ACC112 (cell line): Measurements from ENCODE around the gene NUDT8.
"Not testable (repeated sequence)": the region's sequence is repeated elsewhere in the genome, so short reads cannot be mapped to it uniquely, and the experiment has no call there.

Experiments
- H2AFZ ChIP-seq: fragments of 200-600 bp; sonication (generic); one replicate; pipeline ENCODE4 v1.6.0; 2017; ENCODE audit warnings: antibody characterized with exemption, low read length; ENCODE audit not compliant: unreplicated experiment
- H3K27ac ChIP-seq: fragments of 200-600 bp; sonication (generic); 2 replicates; pipeline ENCODE4 v1.5.1; 2014; ENCODE audit warnings: low read depth, mild to moderate bottlenecking, antibody characterized with exemption, low read length, moderate library complexity
- H3K27me3 ChIP-seq: fragments of 200-600 bp; sonication (generic); 2 replicates; pipeline ENCODE4 v1.6.1; 2014; ENCODE audit warnings: mild to moderate bottlenecking, antibody characterized with exemption, low read length, moderate library complexity, mixed read lengths; ENCODE audit not compliant: insufficient read depth
- H3K36me3 ChIP-seq: fragments of 200-600 bp; sonication (generic); 2 replicates; pipeline ENCODE4 v1.6.1; 2016; ENCODE audit warnings: mild to moderate bottlenecking, antibody characterized with exemption, low read length, moderate library complexity, mixed read lengths; ENCODE audit not compliant: insufficient read depth
- H3K4me1 ChIP-seq: fragments of 200-600 bp; sonication (generic); one replicate; pipeline ENCODE4 v1.6.1; 2016; ENCODE audit warnings: low read length, mixed read lengths; ENCODE audit not compliant: insufficient read depth, unreplicated experiment, control insufficient read depth
- H3K4me3 ChIP-seq: fragments of 200-600 bp; sonication (generic); 2 replicates; pipeline ENCODE4 v1.5.1; 2014; ENCODE audit warnings: mild to moderate bottlenecking, low read depth, low read length
- H3K79me2 ChIP-seq: fragments of 200-600 bp; sonication (generic); one replicate; pipeline ENCODE4 v1.6.0; 2016; ENCODE audit warnings: low read length; ENCODE audit not compliant: control insufficient read depth, unreplicated experiment, insufficient read depth

NUDT8 gene

DNA sequence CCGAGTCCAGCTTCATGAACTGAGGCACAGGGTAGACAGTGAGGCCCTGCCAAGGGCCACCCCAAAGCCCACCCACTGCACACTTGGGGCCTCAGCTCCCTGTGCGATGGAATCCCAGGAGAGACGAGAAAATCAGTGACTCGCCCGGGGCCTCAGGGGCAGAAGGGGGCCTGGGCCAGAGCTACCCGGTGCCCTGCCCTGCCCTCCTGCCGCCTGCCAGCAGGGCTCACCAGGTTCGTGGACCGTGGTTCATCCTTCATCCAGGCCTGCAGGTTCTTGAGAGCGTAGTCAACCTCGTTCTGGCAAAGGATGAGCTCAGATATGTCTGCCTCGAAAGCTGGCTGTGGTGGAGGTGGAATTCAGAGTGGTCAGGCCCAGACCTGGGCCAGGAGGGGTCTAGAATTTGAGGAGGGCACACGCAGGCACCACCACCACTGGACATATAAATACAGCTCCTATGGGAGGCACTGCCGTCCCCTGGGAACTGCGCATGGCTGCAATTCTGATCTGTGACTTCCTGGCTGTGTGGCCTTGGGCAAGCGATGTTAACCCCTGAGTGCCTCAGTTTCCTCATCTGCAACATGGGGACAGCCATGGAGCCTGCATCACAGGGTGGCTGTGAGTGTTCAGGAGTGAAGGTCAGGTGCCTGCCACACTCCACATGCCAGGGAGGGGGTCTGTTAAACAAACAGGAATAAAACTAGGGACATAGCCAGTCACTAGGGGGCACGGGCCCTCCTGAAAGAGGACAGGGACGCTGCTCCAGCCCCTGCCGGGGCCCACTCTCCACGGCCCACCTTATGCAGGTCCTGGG is 37.1 kb upstream of the NUDT8 start:
- Histone ChIP-seq H3K4me1 (no peaks in the 10 kb centered on the region), H2AFZ (no peak overlapping the region)

GRCh38 chr11:67666303-67666645 is 36.5 kb upstream of the NUDT8 start:
- H3K4me3 ChIP-seq: no peak overlapping the region
- H3K4me1 ChIP-seq: no peaks in the 10 kb centered on the region
- H3K79me2 ChIP-seq: no peaks in the 10 kb centered on the region
- no peaks in the 10 kb centered on the region for H3K27me3 ChIP-seq
- H3K36me3 ChIP-seq: no peaks in the 10 kb centered on the region
- H2AFZ ChIP-seq: no peak overlapping the region
- no peak overlapping the region for H3K27ac ChIP-seq

More for the DNA sequence above, 37.1 kb upstream of the NUDT8 start:
- no peaks in the 10 kb centered on the region for H3K79me2 ChIP-seq
- H3K27me3 ChIP-seq: no peaks in the 10 kb centered on the region
- H3K4me3 ChIP-seq: no peak overlapping the region
- no peaks in the 10 kb centered on the region for H3K36me3 ChIP-seq
- H3K27ac ChIP-seq: no peak overlapping the region

GRCh38 chr11:67665541-67666302 is 36.0 kb upstream of the NUDT8 start:
- Histone ChIP-seq H3K79me2 (no peaks in the 10 kb centered on the region), H3K27me3 (no peaks in the 10 kb centered on the region), H3K4me3 (no peak overlapping the region), H3K27ac (no peak overlapping the region), H3K36me3 (no peaks in the 10 kb centered on the region), H2AFZ (no peak overlapping the region), H3K4me1 (no peaks in the 10 kb centered on the region)

GRCh38 chr11:67664696-67665540 is 35.2 kb upstream of the NUDT8 start:
- no peak overlapping the region for H3K4me3 ChIP-seq
- H3K27me3 ChIP-seq: no peaks in the 10 kb centered on the region
- no peaks in the 10 kb centered on the region for H3K36me3 ChIP-seq
- H3K4me1 ChIP-seq: no peaks in the 10 kb centered on the region
- H2AFZ ChIP-seq: no peak overlapping the region
- H3K79me2 ChIP-seq: no peaks in the 10 kb centered on the region
- H3K27ac ChIP-seq: no peak overlapping the region

DNA sequence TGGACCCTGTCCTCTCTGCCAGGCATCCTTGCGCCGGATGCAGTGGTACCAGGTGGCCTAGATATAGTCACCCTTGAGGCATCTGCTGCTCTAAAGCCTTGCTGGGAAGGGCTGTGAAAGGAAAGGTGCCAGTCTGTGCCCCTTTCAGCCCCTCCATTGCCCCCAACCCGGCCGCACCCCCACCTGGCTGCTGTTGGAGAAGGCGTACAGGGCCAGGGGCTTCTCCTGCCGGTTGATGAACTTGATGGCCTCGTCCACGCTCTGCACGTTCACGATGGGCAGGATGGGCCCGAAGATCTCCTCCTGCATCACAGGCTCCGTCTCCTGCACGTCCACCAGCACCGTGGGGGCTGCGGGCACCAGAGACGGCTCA is 34.5 kb upstream of the NUDT8 start:
- H3K79me2 ChIP-seq: no peaks in the 10 kb centered on the region
- no peak overlapping the region for H3K27ac ChIP-seq
- H3K4me1 ChIP-seq: no peaks in the 10 kb centered on the region
- no peak overlapping the region for H2AFZ ChIP-seq
- no peak overlapping the region for H3K4me3 ChIP-seq
- no peaks in the 10 kb centered on the region for H3K36me3 ChIP-seq
- H3K27me3 ChIP-seq: no peaks in the 10 kb centered on the region

DNA sequence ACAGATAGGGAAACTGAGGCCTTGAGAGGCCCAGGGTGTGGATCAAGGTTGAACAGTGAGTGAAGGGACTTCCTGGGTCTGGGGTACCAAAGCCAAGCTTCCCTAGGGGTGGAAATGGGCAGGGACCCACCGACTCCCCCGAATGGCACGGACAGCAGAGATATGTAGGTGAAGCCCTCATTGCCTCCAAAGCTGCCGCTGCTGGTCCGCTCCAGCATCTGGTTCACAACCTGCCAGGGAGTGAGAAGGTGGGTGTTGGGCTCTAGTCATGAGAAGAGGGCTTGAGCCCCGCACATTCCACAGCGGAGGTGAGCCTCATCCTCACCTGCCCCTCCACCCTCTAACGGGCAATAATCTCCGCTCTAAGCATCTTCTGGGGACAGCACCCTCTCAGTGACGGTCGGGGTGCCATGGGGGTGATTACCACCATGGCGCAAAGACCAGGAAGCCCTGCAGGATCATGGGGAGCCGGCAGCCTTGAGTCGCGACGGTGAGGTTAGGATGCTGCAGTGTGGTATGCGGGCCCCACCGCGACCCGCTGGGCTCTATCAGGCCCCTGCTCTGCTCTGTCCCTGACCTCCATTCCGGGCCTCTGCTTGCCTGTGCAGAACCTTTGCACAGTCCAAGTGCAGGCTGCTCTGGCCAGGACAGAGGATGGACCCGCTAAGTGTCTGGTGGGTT is 33.9 kb upstream of the NUDT8 start:
- H3K27me3 ChIP-seq: no peaks in the 10 kb centered on the region
- H2AFZ ChIP-seq: no peak overlapping the region
- no peaks in the 10 kb centered on the region for H3K36me3 ChIP-seq
- H3K4me3 ChIP-seq: no peak overlapping the region
- no peaks in the 10 kb centered on the region for H3K4me1 ChIP-seq
- no peaks in the 10 kb centered on the region for H3K79me2 ChIP-seq
- H3K27ac ChIP-seq: no peak overlapping the region

GRCh38 chr11:67662835-67663531 is 33.2 kb upstream of the NUDT8 start:
- Histone ChIP-seq H3K36me3 (no peaks in the 10 kb centered on the region), H3K27ac (no peak overlapping the region), H2AFZ (no peak overlapping the region), H3K27me3 (no peaks in the 10 kb centered on the region), H3K4me3 (no peak overlapping the region), H3K4me1 (no peaks in the 10 kb centered on the region), H3K79me2 (no peaks in the 10 kb centered on the region)

DNA sequence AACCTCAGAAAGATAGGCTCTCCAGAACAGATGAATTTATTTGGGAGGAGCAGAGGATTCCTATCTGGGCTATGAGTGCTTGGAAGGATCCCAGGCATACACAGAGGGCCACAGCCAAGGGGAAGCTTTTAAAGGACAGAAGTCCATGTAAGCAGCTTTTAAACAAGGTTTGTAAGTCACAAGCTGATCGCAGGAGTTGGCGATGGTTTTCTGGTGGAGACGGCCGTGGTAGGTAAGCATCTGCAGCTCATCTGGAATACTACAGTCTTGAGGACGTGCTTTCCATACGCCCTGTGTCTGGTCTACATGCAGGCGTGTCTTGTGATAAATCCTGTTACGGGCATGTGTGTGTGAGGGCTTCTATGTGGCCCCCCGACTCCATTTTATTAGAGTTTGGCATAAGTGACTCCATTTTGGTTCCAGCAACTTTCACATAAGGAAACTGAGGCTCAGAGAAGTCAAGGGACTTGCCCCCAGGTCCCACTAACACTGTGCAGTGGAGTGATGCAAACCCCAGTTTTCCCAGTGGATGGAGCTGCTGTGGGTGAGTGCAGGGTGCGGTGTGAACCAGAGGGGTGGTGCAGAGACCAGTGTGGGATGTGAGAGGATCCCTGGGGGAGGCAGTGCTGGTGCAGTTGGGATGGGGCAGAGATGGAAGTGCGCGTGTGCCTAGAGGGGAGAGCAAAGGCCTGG is 32.6 kb upstream of the NUDT8 start:
- Histone ChIP-seq H3K36me3 (no peaks in the 10 kb centered on the region), H3K4me3 (no peak overlapping the region), H2AFZ (no peak overlapping the region), H3K79me2 (no peaks in the 10 kb centered on the region), H3K4me1 (no peaks in the 10 kb centered on the region), H3K27ac (no peak overlapping the region), H3K27me3 (no peaks in the 10 kb centered on the region)

DNA sequence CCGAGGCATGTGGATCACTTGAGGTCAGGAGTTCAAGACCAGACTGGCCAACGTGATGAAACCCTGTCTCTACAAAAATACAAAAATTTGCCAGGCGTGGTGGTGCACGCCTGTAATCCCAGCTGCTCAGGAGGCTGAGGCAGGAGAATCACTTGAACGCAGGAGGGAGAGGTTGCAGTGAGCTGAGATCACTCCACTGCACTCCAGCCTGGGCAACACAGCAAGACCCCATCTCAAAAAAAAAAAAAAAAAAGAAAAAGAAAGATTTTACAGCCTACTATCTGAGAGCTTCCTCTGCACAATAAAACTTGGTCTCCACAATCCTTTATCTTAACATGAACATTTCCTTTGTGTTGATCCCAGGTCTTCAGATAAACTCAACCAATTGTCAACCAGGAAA is 31.0 kb upstream of the NUDT8 start:
- H3K4me3 ChIP-seq, H3K36me3 ChIP-seq, H3K27me3 ChIP-seq, H3K79me2 ChIP-seq, H3K27ac ChIP-seq, H3K4me1 ChIP-seq, H2AFZ ChIP-seq: not testable (repeated sequence)
